ENCODE measurements around the gene C9.

- TF ChIP-seq POLR2AphosphoS5 (IDR thresholded peaks at IDR 0.05; ENCODE audit: low read depth, low read length) (no peak), TAF1 (IDR thresholded peaks at IDR 0.05; ENCODE audit: borderline replicate concordance, insufficient read depth, low read length) (no peak)
Observed at GRCh38 chr5:39377613-39378012, 13.3 kb upstream of the C9 start.

All from PFSK-1 (cell line).